NT2/D1 (cell line): Measurements from ENCODE around the gene PLB1.

ENCODE experiments used
- DNase-seq: peaks from one replicate; pipeline ENCODE4 v3.0.0-alpha.2; 2011; ENCODE audit warnings: low read depth, low spot score
- H3K27me3 ChIP-seq: 2 replicates; pipeline ENCODE4 v1.6.0; 2011; ENCODE audit warnings: mild to moderate bottlenecking; ENCODE audit not compliant: insufficient read length, insufficient read depth
- H3K36me3 ChIP-seq: 2 replicates; pipeline ENCODE4 v1.6.1; 2011; ENCODE audit warnings: mild to moderate bottlenecking, low read length, mixed read lengths; ENCODE audit not compliant: insufficient read depth, insufficient read length
- H3K4me1 ChIP-seq: 2 replicates; pipeline ENCODE4 v1.5.1; 2011; ENCODE audit not compliant: insufficient read depth, insufficient read length
- H3K4me3 ChIP-seq: 2 replicates; pipeline ENCODE4 v1.5.1; 2011; ENCODE audit warnings: low read depth; ENCODE audit not compliant: insufficient read length
- H3K9ac ChIP-seq: 2 replicates; pipeline ENCODE4 v1.6.0; 2011; ENCODE audit warnings: low read depth; ENCODE audit not compliant: insufficient read length
- H3K9me3 ChIP-seq: 2 replicates; pipeline ENCODE4 v1.5.1; 2011; ENCODE audit warnings: mild to moderate bottlenecking, low read length; ENCODE audit not compliant: insufficient read depth
- SUZ12 ChIP-seq: IDR thresholded peaks from 2 replicates; pipeline ENCODE4 v1.6.1; 2011; ENCODE audit not compliant: insufficient read length, insufficient read depth; ENCODE audit errors: extremely low read depth
- YY1 ChIP-seq: IDR thresholded peaks from 2 replicates; pipeline ENCODE4 v1.6.1; 2011; ENCODE audit not compliant: insufficient read length, insufficient read depth
- ZNF274 ChIP-seq: IDR thresholded peaks from 2 replicates; pipeline ENCODE4 v1.6.1; 2011; ENCODE audit warnings: mild to moderate bottlenecking, low read depth, low read length

The PLB1 gene

GRCh38 chr2:28516430-28516829 is 20.6 kb downstream of the PLB1 start:
- no peak overlapping the region for H3K4me3 ChIP-seq
- H3K9ac ChIP-seq, result no peak overlapping the region
- no peaks in the 10 kb centered on the region for H3K4me1 ChIP-seq
- no peaks in the 10 kb centered on the region for H3K9me3 ChIP-seq
- TF ChIP-seq SUZ12 (no peak), YY1 (no peak), ZNF274 (no peak)
- peaks cover under 1% of the 10 kb centered on the region for H3K27me3 ChIP-seq
- H3K36me3 ChIP-seq, result no peaks in the 10 kb centered on the region
- DNase-seq, result no peak

GRCh38 chr2:28516950-28517349 is 21.1 kb downstream of the PLB1 start:
- Histone ChIP-seq H3K36me3 (no peaks in the 10 kb centered on the region), H3K9me3 (no peaks in the 10 kb centered on the region), H3K4me1 (no peaks in the 10 kb centered on the region), H3K9ac (no peak overlapping the region), H3K27me3 (peaks cover 3% of the 10 kb centered on the region), H3K4me3 (no peak overlapping the region)
- no peak for DNase-seq
- TF ChIP-seq ZNF274 (no peak), YY1 (no peak), SUZ12 (no peak)

DNA sequence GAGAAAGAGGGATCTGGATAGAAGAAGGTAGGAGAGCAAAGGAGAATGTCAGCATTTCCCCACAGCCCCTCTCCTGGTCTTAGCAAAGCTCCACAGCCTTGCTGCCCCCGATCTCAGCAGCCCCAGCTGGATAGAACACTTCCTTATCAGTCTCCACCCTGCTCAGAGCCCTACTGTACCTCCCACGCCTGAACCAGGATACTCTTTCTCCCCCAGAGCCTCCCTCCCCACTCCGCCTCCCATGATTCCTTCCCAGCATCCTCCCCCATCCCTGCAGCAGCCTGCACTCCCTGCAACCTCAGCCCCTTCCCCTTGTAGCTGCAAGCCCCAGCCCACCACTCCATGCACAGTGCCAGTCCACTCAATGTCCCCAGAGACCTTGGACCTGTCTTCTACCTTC is 25.8 kb downstream of the PLB1 start:
- no peak for DNase-seq
- no peak overlapping the region for H3K4me3 ChIP-seq
- no peaks in the 10 kb centered on the region for H3K36me3 ChIP-seq
- H3K9me3 ChIP-seq, result no peaks in the 10 kb centered on the region
- TF ChIP-seq YY1 (no peak), SUZ12 (no peak), ZNF274 (no peak)
- H3K4me1 ChIP-seq, result no peaks in the 10 kb centered on the region
- no peak overlapping the region for H3K9ac ChIP-seq
- H3K27me3 ChIP-seq, result peaks cover 7% of the 10 kb centered on the region

- no peak for TF ChIP-seq SUZ12
- no peak for TF ChIP-seq YY1
- TF ChIP-seq ZNF274, result no peak
- H3K36me3 ChIP-seq, result no peaks in the 10 kb centered on the region
- H3K27me3 ChIP-seq, result peaks cover 7% of the 10 kb centered on the region
- no peaks in the 10 kb centered on the region for H3K9me3 ChIP-seq
- H3K9ac ChIP-seq, result no peak overlapping the region
- DNase-seq, result no peak
- H3K4me1 ChIP-seq, result peaks cover 1% of the 10 kb centered on the region
- H3K4me3 ChIP-seq, result no peak overlapping the region
These were observed 26.6 kb downstream of the PLB1 start for GRCh38 chr2:28522481-28522880.

- H3K4me3 ChIP-seq, result no peak overlapping the region
- no peaks in the 10 kb centered on the region for H3K9me3 ChIP-seq
- no peak overlapping the region for H3K9ac ChIP-seq
- no peak for DNase-seq
- no peak for TF ChIP-seq YY1
- no peak for TF ChIP-seq SUZ12
- TF ChIP-seq ZNF274, result no peak
- peaks cover 5% of the 10 kb centered on the region for H3K4me1 ChIP-seq
- peaks cover 7% of the 10 kb centered on the region for H3K27me3 ChIP-seq
- H3K36me3 ChIP-seq, result no peaks in the 10 kb centered on the region
These were observed 28.0 kb downstream of the PLB1 start for GRCh38 chr2:28523902-28524301.

DNA sequence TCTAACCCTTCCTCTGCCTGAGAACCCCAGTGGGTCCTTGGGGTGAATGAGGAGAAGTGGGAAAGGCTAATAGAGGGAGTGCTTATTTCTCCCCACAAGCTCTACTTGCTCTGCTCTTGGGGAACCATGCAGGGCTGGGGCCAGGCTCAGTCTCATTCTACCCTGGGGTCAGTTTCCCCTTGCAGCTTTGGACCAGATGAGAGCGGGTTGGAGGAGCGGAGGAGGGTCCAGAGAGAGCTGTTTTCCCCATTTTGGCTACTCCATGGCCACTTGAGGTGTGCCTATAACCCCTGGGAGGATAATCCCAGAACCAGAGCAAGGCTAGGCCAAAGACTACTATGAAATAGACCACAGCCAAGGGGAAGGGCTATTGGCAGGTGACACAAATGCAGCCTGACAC is 29.6 kb downstream of the PLB1 start:
- Histone ChIP-seq H3K4me1 (peaks cover 5% of the 10 kb centered on the region), H3K9me3 (no peaks in the 10 kb centered on the region)
- TF ChIP-seq ZNF274 (no peak), SUZ12 (no peak), YY1 (no peak)

DNA sequence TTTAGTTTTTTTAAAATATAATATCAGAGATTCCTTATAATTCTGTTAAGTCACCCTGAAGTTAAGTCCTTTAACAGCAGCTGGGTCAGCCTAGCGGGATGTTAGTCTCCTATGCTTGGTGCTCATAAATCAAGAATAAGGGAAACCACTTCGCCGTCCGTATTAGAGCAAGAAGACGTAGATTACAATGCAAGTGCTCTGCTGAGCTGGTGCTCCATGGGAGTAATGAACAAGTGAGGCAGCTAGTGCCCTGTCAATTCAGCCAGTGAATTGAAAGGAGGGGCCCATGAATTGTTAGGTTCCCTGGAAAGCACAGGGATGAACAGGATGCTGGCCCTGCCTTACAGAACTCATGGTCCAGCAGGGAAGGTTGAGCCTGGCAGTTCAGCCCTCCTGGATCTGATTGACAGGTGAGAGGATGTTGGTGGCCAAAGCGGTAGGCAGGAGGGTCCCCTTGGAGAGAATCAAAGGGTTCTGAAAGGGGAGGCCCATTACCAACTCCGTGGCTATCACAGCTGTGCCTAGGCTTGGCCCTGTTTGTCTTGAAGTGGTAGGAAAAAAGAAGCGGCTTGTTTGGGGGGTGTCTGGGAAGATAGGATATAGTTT is 30.8 kb downstream of the PLB1 start:
- H3K36me3 ChIP-seq, result no peaks in the 10 kb centered on the region
- H3K4me3 ChIP-seq, result no peak overlapping the region
- DNase-seq, result no peak
- peaks cover 5% of the 10 kb centered on the region for H3K4me1 ChIP-seq
- H3K9ac ChIP-seq, result no peak overlapping the region
- peaks cover 5% of the 10 kb centered on the region for H3K27me3 ChIP-seq
- no peaks in the 10 kb centered on the region for H3K9me3 ChIP-seq
- TF ChIP-seq YY1 (no peak), ZNF274 (no peak)

More for the DNA sequence above, 29.6 kb downstream of the PLB1 start:
- Histone ChIP-seq H3K36me3 (no peaks in the 10 kb centered on the region), H3K9ac (no peak overlapping the region), H3K4me3 (no peak overlapping the region), H3K27me3 (peaks cover 7% of the 10 kb centered on the region)
- DNase-seq, result no peak
